ENCODE results near the gene MBD3. TPM values are rescaled to one million over a fixed set of nuclear protein-coding genes. Genes with fewer than 3 reads are reported as not detected.

Gene MBD3
- total RNA-seq, 1 donor from 2014 or later = 90.7 TPM

DNA sequence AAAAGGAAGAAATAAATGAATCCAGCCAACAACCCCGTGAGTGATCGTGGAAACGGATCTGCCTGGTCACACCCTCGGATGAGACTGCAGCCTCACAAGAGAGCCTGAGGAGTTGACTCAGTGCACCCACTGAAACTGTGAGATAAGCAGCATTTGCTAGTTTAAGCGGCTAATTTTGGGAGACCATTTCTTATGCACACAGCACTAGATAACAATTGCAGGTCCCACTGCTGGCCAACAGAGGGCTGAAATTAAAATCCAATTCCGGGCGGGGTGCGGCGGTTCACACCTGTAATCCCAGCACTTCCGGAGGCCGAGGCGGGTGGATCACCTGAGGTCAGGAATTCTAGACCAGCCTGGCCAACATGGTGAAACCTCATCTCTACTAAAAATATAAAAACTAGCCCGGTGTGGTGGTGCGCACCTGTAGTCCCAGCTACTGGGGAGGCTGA lies 9.0 kb upstream of the MBD3 start:
- intact Hi-C loops (cut with micrococcal nuclease) = loop anchor here (10.0 kb wide), 1 partner anchor 1833 kb away; no protein-coding TSS in a partner anchor

GRCh38 chr19:1599460-1599846 lies 6.8 kb upstream of the MBD3 start:
- intact Hi-C loops (cut with micrococcal nuclease) = no loop called here

GRCh38 chr19:1598777-1599459 lies 6.3 kb upstream of the MBD3 start:
- intact Hi-C loops (cut with micrococcal nuclease) = no loop called here

GRCh38 chr19:1593501-1593772 lies 772 bp upstream of the MBD3 start:
- intact Hi-C loops (cut with micrococcal nuclease) = loop anchor here (5.0 kb wide), 1 partner anchor 101 kb away; the partner anchor contains the start of genes PCSK4 and REEP6

- intact Hi-C loops (cut with micrococcal nuclease) = loop anchor here (1.0 to 5.0 kb wide), 5 partner anchors 13 to 220 kb away; partner anchors contain the start of genes ATP8B3, MEX3D, PCSK4 and REEP6
Observed at GRCh38 chr19:1592024-1592754, 476 bp downstream of the MBD3 start.

- intact Hi-C loops (cut with micrococcal nuclease) = loop anchor here (1.0 to 5.0 kb wide), 5 partner anchors 14 to 221 kb away; partner anchors contain the start of genes ATP8B3, MEX3D, PCSK4 and REEP6
Observed at GRCh38 chr19:1591421-1592023, 1.1 kb downstream of the MBD3 start.

GRCh38 chr19:1590641-1591397 lies 1.8 kb downstream of the MBD3 start:
- intact Hi-C loops (cut with micrococcal nuclease) = loop anchor here (5.0 kb wide), 1 partner anchor 99 kb away; the partner anchor contains the start of genes PCSK4 and REEP6

- intact Hi-C loops (cut with micrococcal nuclease) = no loop called here
Observed at GRCh38 chr19:1587872-1588271, 4.8 kb downstream of the MBD3 start.

GRCh38 chr19:1585243-1585580 lies 7.5 kb downstream of the MBD3 start:
- intact Hi-C loops (cut with micrococcal nuclease) = no loop called here

DNA sequence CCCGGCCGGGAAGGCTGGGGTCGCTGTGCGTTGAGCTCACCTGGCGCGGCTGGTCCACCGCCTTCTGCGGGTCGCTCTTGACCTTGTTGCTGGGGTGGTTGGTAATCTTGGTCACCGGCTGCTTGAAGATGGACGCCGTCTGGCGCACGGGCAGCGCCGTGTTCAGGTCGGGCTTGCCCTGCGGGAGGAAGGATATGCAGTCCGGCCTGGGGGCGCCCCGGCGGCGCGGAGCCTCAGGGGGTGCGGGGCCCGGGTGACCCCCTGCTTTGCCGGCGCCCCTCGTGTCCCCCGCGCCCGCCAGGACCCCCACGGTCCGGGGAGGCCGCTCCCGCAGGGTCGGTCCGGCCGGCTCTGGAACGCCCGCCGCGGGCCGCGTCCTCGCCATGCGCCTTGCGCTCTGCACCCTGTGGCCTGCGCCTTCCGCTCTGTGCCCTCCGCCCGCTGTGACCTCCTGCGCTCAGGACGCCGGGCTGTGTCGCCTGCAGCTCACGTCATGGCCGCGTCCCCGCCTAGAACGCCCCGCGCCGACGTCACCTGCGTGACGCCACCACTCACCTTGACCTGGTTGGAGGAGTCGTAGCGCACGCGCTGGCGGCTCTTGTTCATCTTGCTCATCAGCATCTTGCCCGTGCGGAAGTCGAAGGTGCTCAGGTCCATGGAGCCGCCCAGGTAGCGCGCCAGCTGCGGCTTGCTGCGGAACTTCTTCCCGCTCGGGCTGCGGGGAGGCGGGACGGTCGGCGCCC lies 8.0 kb downstream of the MBD3 start:
- intact Hi-C loops (cut with micrococcal nuclease) = no loop called here

- intact Hi-C loops (cut with micrococcal nuclease) = no loop called here
Observed at GRCh38 chr19:1582201-1582600, 10.5 kb downstream of the MBD3 start.

GRCh38 chr19:1580957-1581356 lies 11.7 kb downstream of the MBD3 start:
- intact Hi-C loops (cut with micrococcal nuclease) = no loop called here

DNA sequence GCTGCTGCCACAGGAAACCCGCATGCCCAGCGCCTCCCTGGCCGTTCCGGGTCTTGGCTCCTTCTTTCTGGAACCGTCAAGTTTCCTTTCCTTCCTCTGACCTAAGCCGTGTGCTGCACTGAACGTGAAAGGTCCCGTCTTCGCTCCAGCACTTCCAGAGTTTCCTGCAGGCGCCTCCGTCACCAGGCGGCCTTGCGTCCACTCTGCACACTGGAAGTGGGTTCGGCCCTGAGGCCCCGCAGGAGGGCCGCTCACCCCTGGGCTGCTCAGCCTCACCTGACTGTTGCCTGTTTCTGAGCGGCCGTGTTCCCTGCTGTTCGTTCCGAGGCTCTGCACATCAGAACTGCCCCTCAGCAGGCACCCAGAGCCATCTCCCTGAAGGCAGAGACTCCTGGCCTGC lies 12.3 kb downstream of the MBD3 start:
- intact Hi-C loops (cut with micrococcal nuclease) = no loop called here

DNA sequence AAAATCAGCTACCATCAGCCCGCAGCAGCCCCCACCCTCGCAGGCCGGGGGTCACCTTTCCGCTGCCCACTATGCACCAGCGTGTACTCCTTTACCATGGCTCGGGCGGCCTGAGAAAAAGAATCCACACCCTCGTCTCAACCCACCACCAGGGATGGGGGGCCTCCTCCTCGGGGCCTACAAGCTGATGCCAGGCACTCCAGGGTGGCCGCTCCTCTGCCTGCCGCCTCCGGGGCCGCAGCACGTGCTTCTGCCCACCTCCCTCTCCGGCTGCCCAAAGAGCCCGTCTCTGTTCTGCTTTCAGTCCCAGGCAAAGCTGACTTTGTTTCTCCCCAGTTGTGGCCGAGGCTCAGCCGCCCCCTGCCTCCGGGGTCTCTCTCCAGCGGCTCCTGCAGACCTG lies 13.4 kb downstream of the MBD3 start:
- intact Hi-C loops (cut with micrococcal nuclease) = no loop called here

DNA sequence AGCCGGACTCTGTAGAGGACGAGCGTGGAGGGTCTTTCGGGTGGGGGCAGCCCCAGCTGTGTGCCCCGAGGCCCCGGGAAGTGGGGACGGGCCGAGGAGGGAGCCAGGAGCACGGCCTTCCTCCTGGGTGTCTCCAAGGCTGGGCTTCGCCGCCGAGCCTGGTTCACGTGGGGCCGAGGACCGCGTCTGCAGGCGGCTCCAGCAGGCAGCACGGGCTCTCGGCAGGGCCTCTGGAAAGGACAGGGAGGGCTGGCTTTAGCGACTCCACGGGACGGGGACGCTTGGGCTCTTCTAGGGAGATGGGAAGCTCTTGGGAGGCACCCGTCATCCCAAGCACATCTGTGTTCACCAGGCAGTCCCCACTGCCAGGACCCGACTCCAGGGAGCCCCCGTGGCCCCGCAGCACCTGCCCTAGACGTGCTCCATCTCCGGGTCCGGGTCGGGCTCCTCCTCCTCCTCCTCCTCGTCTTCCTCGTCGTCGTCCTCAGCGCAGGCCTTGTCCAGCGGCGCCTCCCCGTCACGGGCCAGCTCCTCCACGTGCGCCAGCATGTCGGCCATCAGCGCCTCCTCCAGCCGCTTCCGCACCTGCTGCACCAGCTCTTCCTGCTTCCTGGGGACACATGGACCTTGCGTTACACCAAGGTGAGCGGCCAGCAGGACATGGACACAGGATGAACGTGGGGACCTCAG lies 14.6 kb downstream of the MBD3 start:
- intact Hi-C loops (cut with micrococcal nuclease) = no loop called here

GRCh38 chr19:1577090-1577928 lies 15.4 kb downstream of the MBD3 start:
- intact Hi-C loops (cut with micrococcal nuclease) = no loop called here

DNA sequence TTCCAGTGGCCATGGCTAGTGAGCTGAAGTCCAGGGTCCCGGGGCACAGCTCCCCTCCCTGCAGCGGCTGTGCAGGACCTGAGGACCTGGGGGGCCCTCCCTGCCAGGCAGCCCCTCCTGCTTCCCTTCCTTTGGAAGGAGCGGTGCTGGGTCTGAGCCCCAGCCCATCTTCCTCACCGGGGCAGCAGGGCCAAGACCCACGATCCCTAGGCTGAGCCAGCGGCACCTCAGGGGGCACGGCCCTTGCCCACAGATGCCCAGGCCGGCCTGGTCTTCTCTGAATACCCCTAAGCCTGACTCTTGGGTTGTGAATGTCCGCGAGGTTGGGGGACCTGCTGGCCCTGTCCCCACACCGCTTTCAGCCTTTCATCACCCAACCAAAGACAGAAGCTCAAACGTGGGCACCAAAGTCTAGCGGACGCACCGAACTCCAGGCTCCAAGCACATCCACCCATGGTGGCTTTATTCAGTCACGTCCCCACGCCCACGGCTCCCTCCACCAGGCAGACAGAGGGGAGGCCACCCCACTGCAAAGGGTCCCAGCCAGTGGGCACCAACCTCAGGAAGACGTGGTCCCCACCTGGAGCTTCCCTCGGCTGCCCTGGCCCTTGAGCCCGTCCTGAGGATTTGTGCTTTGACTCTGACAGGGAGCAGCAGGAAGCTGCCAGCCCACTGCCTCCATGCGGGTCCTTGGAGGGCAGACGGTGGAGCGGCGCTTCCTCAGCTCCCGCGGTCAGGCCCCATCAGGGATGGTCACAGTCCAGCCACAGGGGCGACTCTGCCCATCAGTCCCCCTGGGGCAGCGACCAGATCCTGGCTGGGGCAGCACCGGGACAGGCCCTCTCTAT lies 16.2 kb downstream of the MBD3 start:
- intact Hi-C loops (cut with micrococcal nuclease) = no loop called here

Measured in T-helper 1 cell treated with Interleukin-12 subunit alpha and Interleukin-12 subunit beta and Interleukin-4 antibody, amounts not matched to agents 30 ng/mL and 1 ng/mL, for 36 hours (primary cell).